HEK293 (cell line): ENCODE results near the gene DAP.

Experiments used
- CTCF ChIA-PET: fragments of 350-600 bp; formaldehyde crosslinking; extraction: SDS; loops from one replicate; lab custom pipeline; 2021; ENCODE audit warnings: antibody characterized with exemption; lab: Yijun Ruan, JAX
- POLR2A ChIA-PET: fragments of 300-600 bp; formaldehyde crosslinking; extraction: SDS; loops from one replicate; lab custom pipeline; 2020; ENCODE audit warnings: antibody characterized with exemption, inconsistent platforms; lab: Yijun Ruan, JAX
- H3K27ac ChIP-seq: fragments of 200-500 bp; sonication (Bioruptor generic); 2 replicates; pipeline ENCODE4 v1.5.1; 2014; ENCODE audit warnings: low read depth, low read length, control low read depth, inconsistent platforms; ENCODE audit errors: extremely low read depth
- H3K36me3 ChIP-seq, 2 experiments: fragments of 200-500 bp in 1 of 2; sonication (Bioruptor generic) in 1 of 2; 1 replicate in 1 of 2; 2 replicates in 1 of 2; pipeline ENCODE4 v1.5.1; 2014 to 2017; ENCODE audit warnings: inconsistent platforms in 2 of 2, low read length in 2 of 2; ENCODE audit not compliant: control insufficient read depth in 2 of 2, insufficient read depth in 1 of 2
- H3K4me1 ChIP-seq: fragments of 200-500 bp; sonication (Bioruptor generic); 2 replicates; pipeline ENCODE4 v1.5.1; 2014; ENCODE audit warnings: mild to moderate bottlenecking, low read length, inconsistent platforms; ENCODE audit not compliant: control insufficient read depth, insufficient read depth
- H3K4me3 ChIP-seq: 2 replicates; pipeline ENCODE4 v1.5.1; 2011; ENCODE audit warnings: low read depth, mild to moderate bottlenecking, control low read depth, low read length, moderate library complexity
- H3K9me3 ChIP-seq: fragments of 200-500 bp; sonication (Bioruptor generic); 2 replicates; pipeline ENCODE4 v1.5.1; 2014; ENCODE audit warnings: low read depth, low read length, inconsistent platforms; ENCODE audit not compliant: control insufficient read depth, insufficient read depth
- BCL11B ChIP-seq: fragments of 450-650 bp; formaldehyde crosslinking; IDR thresholded peaks from 2 replicates; pipeline ENCODE4 v1.5.1; 2016; ENCODE audit warnings: low read depth, missing biosample characterization, missing genetic modification characterization
- SP7 ChIP-seq: fragments of 450-650 bp; formaldehyde crosslinking; IDR thresholded peaks from 2 replicates; pipeline ENCODE4 v1.5.1; 2016; ENCODE audit warnings: missing biosample characterization, missing genetic modification characterization
- WT1 ChIP-seq: fragments of 450-650 bp; formaldehyde crosslinking; IDR thresholded peaks from 2 replicates; pipeline ENCODE4 v1.5.1; 2016; ENCODE audit warnings: missing biosample characterization, missing genetic modification characterization
- ZBTB20 ChIP-seq: fragments of 450-650 bp; formaldehyde crosslinking; IDR thresholded peaks from 2 replicates; pipeline ENCODE4 v1.5.1; 2016; ENCODE audit warnings: missing biosample characterization, missing genetic modification characterization
- ZBTB21 ChIP-seq: fragments of 450-650 bp; formaldehyde crosslinking; IDR thresholded peaks from 2 replicates; pipeline ENCODE4 v1.5.1; 2017; ENCODE audit warnings: missing biosample characterization, missing genetic modification characterization
- ZNF335 ChIP-seq: fragments of 450-650 bp; formaldehyde crosslinking; conservative IDR thresholded peaks from 2 replicates; pipeline ENCODE4 v1.5.1; 2016; ENCODE audit warnings: missing biosample characterization, missing genetic modification characterization
- ZNF37A ChIP-seq: fragments of 450-650 bp; IDR thresholded peaks from 2 replicates; pipeline ENCODE4 v1.5.1; 2018; ENCODE audit warnings: missing biosample characterization, missing genetic modification characterization
- ZNF426 ChIP-seq: fragments of 450-650 bp; formaldehyde crosslinking; IDR thresholded peaks from 2 replicates; pipeline ENCODE4 v1.5.1; 2017; ENCODE audit warnings: missing biosample characterization, missing genetic modification characterization, mild to moderate bottlenecking, inconsistent platforms, moderate library complexity
- ZNF433 ChIP-seq: fragments of 450-650 bp; formaldehyde crosslinking; IDR thresholded peaks from 2 replicates; pipeline ENCODE4 v1.5.1; 2016; ENCODE audit warnings: missing biosample characterization, missing genetic modification characterization, low read depth
- ZNF558 ChIP-seq: fragments of 450-650 bp; formaldehyde crosslinking; IDR thresholded peaks from 2 replicates; pipeline ENCODE4 v1.5.1; 2016; ENCODE audit warnings: missing biosample characterization, missing genetic modification characterization
- ZNF664 ChIP-seq: fragments of 450-650 bp; formaldehyde crosslinking; IDR thresholded peaks from 2 replicates; pipeline ENCODE4 v1.5.1; 2016; ENCODE audit warnings: missing biosample characterization, missing genetic modification characterization
- ZNF677 ChIP-seq: fragments of 450-650 bp; IDR thresholded peaks from 2 replicates; pipeline ENCODE4 v1.5.0; 2018; ENCODE audit warnings: missing biosample characterization, mild to moderate bottlenecking, missing genetic modification characterization, moderate library complexity
- ZNF777 ChIP-seq: fragments of 450-650 bp; formaldehyde crosslinking; IDR thresholded peaks from 2 replicates; pipeline ENCODE4 v1.5.1; 2017; ENCODE audit warnings: missing biosample characterization, missing genetic modification characterization, borderline replicate concordance
- ZNF837 ChIP-seq: fragments of 450-650 bp; formaldehyde crosslinking; IDR thresholded peaks from 2 replicates; pipeline ENCODE4 v1.5.1; 2016; ENCODE audit warnings: missing biosample characterization, missing genetic modification characterization
- TF ChIP-seq, protein P1 (sequence below): fragments of 450-650 bp; formaldehyde crosslinking; optimal IDR thresholded peaks from 2 replicates; pipeline ENCODE3; 2016; ENCODE audit warnings: missing biosample characterization, mild to moderate bottlenecking, missing genetic modification characterization
- TF ChIP-seq, protein P2 (sequence below): fragments of 450-650 bp; formaldehyde crosslinking; IDR thresholded peaks from 2 replicates; pipeline ENCODE4 v1.5.1; 2016; ENCODE audit warnings: missing biosample characterization, missing genetic modification characterization, borderline replicate concordance
- TF ChIP-seq, protein P3 (sequence below): fragments of 450-650 bp; formaldehyde crosslinking; IDR thresholded peaks from 2 replicates; pipeline ENCODE4 v1.5.1; 2016; ENCODE audit warnings: missing biosample characterization, missing genetic modification characterization
- TF ChIP-seq, protein P4 (sequence below): fragments of 450-650 bp; formaldehyde crosslinking; IDR thresholded peaks from 2 replicates; pipeline ENCODE4 v1.5.1; 2017; ENCODE audit warnings: missing biosample characterization, missing genetic modification characterization

DAP gene

DNA sequence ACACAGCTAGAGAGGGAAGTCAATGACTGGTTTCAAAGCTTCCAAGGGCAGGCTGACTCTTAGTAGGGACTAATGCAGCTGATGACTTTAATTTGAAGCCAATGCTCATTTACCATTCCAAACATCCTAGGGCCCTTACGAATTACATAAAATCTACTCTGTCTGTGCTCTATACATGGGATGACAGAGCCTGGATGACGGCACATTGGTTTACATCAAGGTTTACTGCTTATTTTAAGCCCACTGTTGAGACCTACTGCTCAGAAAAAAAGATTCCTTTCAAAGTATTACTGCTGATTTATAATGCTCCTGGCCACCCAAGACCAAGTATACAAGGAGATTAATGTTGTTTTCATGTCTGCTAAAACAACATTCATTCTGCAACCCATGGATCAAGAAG is 74.1 kb downstream of the DAP start:
- no peak overlapping the region for H3K4me3 ChIP-seq
- no peaks in the 10 kb centered on the region for H3K9me3 ChIP-seq
- no peaks in the 10 kb centered on the region for H3K4me1 ChIP-seq
- H3K27ac ChIP-seq, result no peak overlapping the region
- CTCF ChIA-PET, result interaction anchor here (0.6 to 1.4 kb wide), 7 partner anchors 14 to 473 kb away, joined by 3 to 7 read pairs (median 3); no protein-coding TSS in a partner anchor
- TF ChIP-seq, protein P1, sequence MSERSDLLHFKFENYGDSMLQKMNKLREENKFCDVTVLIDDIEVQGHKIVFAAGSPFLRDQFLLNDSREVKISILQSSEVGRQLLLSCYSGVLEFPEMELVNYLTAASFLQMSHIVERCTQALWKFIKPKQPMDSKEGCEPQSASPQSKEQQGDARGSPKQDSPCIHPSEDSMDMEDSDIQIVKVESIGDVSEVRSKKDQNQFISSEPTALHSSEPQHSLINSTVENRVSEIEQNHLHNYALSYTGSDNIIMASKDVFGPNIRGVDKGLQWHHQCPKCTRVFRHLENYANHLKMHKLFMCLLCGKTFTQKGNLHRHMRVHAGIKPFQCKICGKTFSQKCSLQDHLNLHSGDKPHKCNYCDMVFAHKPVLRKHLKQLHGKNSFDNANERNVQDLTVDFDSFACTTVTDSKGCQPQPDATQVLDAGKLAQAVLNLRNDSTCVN (tag by site-specific recombination), result no peak
- TF ChIP-seq ZNF664 (tag by site-specific recombination), result no peak
- TF ChIP-seq ZBTB21 (tag by site-specific recombination), result no peak
- TF ChIP-seq ZNF558 (tag by site-specific recombination), result no peak
- TF ChIP-seq WT1, result no peak
- no peak for TF ChIP-seq SP7 (tag by site-specific recombination)
- no peak for TF ChIP-seq ZNF777 (tag by site-specific recombination)
- no peak for TF ChIP-seq ZNF837 (tag by site-specific recombination)
- no peak for TF ChIP-seq ZNF433 (tag by site-specific recombination)
- no peak for TF ChIP-seq BCL11B (tag by site-specific recombination)
- TF ChIP-seq, protein P2, sequence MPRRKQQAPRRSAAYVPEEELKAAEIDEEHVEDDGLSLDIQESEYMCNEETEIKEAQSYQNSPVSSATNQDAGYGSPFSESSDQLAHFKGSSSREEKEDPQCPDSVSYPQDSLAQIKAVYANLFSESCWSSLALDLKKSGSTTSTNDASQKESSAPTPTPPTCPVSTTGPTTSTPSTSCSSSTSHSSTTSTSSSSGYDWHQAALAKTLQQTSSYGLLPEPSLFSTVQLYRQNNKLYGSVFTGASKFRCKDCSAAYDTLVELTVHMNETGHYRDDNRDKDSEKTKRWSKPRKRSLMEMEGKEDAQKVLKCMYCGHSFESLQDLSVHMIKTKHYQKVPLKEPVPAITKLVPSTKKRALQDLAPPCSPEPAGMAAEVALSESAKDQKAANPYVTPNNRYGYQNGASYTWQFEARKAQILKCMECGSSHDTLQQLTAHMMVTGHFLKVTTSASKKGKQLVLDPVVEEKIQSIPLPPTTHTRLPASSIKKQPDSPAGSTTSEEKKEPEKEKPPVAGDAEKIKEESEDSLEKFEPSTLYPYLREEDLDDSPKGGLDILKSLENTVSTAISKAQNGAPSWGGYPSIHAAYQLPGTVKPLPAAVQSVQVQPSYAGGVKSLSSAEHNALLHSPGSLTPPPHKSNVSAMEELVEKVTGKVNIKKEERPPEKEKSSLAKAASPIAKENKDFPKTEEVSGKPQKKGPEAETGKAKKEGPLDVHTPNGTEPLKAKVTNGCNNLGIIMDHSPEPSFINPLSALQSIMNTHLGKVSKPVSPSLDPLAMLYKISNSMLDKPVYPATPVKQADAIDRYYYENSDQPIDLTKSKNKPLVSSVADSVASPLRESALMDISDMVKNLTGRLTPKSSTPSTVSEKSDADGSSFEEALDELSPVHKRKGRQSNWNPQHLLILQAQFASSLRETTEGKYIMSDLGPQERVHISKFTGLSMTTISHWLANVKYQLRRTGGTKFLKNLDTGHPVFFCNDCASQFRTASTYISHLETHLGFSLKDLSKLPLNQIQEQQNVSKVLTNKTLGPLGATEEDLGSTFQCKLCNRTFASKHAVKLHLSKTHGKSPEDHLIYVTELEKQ (tag by site-specific recombination), result no peak
- TF ChIP-seq ZNF335 (tag by site-specific recombination), result no peak
- TF ChIP-seq, protein P3, sequence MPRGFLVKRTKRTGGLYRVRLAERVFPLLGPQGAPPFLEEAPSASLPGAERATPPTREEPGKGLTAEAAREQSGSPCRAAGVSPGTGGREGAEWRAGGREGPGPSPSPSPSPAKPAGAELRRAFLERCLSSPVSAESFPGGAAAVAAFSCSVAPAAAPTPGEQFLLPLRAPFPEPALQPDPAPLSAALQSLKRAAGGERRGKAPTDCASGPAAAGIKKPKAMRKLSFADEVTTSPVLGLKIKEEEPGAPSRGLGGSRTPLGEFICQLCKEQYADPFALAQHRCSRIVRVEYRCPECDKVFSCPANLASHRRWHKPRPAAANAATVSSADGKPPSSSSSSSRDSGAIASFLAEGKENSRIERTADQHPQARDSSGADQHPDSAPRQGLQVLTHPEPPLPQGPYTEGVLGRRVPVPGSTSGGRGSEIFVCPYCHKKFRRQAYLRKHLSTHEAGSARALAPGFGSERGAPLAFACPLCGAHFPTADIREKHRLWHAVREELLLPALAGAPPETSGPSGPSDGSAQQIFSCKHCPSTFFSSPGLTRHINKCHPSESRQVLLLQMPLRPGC, result no peak
- TF ChIP-seq, protein P4, sequence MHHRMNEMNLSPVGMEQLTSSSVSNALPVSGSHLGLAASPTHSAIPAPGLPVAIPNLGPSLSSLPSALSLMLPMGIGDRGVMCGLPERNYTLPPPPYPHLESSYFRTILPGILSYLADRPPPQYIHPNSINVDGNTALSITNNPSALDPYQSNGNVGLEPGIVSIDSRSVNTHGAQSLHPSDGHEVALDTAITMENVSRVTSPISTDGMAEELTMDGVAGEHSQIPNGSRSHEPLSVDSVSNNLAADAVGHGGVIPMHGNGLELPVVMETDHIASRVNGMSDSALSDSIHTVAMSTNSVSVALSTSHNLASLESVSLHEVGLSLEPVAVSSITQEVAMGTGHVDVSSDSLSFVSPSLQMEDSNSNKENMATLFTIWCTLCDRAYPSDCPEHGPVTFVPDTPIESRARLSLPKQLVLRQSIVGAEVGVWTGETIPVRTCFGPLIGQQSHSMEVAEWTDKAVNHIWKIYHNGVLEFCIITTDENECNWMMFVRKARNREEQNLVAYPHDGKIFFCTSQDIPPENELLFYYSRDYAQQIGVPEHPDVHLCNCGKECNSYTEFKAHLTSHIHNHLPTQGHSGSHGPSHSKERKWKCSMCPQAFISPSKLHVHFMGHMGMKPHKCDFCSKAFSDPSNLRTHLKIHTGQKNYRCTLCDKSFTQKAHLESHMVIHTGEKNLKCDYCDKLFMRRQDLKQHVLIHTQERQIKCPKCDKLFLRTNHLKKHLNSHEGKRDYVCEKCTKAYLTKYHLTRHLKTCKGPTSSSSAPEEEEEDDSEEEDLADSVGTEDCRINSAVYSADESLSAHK, result no peak
- TF ChIP-seq ZNF426 (tag by site-specific recombination), result no peak
- no peak for TF ChIP-seq ZBTB20 (tag by site-specific recombination)
- no peak for TF ChIP-seq ZNF37A
- TF ChIP-seq ZNF677, result no peak
- POLR2A ChIA-PET, result no interaction called here
- H3K36me3 ChIP-seq, result peaks cover 0 to 6% of the 10 kb centered on the region in 2 experiments; a peak in 1 of 3 replicates
